Embryonic facial prominence (tissue), 1 donor: ENCODE data around the gene CEP57L1.
"Not testable (repeated sequence)": the region's sequence is repeated elsewhere in the genome, so short reads cannot be mapped to it uniquely, and the experiment has no call there.

ENCODE experiments used
- DNase-seq: peaks from one replicate; pipeline ENCODE4 v3.0.0-alpha.2; 2016; ENCODE audit errors: extremely low spot score

CEP57L1 gene

DNA sequence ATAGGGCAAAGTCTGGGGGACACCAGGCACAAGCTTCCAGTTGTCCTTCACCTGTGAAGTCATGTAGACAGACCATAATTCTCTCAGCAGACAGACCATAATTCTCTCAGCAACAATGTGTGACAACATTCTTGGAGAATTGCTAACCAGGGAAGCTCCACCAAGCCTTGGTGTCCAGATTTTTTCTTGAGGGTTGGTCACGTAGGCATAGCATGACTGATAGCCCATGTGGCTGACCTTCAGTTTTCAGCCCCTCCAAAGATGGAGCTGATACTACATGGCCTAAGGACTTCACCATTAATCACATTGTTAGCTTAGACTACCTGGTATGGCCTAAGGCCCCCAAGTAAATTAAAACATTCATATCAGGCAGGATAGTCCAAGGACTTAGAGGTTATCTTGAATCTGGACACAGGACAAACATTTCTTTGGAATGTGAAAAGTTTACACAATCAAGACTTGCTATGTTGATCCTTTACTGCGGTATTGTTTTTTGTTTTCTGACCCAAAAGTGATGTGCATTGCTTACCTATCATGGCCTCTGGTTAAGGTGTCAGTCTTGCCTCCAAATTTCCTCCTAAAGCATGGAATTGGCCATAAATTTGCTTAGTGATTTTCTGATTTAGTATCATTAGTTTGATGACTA, 76.9 kb downstream of the CEP57L1 start:
- DNase-seq, result no peak

DNA sequence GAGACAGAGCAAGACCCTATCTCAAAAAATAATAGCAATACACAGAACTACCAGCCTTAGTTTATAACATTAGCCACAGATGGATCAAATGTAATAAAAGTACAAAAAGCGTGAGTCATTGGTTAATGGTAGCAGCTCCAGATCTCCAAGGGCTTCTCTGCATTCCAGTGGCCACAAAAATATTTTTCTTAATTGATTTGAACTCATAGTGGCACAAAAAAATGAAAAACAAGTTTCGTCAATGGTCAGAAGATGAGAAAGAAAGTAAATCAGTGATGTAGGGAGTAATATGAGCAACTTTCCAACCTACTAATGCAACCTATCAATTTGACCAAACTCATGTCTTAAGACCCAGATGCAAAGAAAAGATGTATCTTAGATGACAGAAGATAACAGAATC, 79.6 kb downstream of the CEP57L1 start:
- no peak for DNase-seq

DNA sequence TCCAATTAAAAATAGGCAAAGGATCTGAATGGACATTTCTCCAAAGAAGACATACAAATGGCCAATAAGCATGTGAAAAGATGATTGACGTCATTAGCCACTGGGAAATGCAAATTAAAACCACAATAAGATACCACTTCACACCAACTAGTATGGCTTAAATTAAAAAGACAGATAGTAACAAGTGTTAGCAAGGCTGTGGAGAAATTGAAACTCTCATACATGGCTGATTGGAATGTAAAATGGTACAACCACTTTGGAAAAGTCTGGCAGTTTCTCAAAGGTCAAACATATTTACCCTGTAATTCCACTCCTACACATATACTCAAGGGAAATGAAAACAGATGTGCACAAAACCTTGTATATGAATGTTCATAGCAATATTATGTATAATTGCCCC, 83.6 kb downstream of the CEP57L1 start:
- DNase-seq, result no peak

DNA sequence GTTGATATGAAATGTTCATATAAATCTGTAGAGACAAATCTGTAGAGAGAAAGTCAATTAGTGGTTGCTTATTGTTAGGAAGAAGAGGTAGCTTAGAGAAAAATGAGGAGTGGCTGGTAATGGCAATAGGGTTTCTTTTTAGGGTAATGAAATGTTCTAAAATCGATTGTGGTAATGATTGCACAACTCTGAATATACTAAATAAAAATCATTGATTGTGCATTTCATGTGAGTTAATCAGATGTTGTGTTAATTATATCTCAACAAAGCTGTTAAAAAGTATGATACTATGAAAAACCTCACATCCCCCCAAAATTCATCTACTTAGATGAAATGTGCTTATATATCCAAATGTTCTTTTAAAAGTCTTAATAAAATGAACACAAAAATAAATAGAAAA, 84.2 kb downstream of the CEP57L1 start:
- DNase-seq, result no peak

DNA sequence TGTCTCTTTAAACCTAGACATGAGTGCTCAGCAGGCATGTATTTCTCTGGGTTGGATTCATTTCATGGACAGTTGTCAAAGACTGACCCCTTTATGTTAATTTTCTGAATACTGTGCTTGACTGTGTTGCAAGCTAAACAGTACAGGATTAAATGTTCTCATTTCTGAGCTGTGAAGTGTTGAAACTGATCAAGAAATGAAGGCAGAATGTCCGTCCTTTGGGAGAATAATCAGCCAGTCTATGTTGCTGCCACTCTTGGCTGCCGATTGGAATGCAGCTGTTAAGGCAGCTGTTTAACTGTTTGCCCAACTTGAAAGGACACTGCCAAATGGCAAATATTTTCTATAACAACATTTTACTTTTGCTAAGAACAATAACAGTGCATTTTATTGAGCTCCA, 87.3 kb downstream of the CEP57L1 start:
- DNase-seq, result no peak

DNA sequence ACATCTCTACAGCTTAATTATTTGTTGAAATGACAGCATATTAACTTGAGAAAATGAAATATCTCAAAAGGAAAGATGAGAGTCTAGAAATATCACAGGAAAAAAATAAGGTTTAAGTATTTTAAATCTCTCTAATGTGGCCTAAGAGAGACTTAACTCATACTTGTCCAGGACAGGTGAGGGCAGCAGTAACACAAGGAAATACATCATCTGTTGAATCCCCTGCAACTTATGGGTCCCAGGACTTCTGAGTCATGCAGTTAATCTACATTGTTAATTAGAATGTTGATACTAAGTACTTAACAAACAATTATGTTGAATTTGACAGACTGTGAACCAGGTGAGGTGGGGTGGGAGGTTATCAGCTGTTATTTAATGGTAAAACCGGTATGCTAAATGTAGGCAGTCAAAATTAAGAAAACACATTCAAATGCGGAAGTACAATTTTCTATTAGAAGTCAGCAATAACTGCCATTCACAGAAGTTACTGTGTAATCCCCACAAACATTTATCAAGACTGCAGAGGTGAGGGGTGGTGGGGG, 87.9 kb downstream of the CEP57L1 start:
- DNase-seq, result no peak

DNA sequence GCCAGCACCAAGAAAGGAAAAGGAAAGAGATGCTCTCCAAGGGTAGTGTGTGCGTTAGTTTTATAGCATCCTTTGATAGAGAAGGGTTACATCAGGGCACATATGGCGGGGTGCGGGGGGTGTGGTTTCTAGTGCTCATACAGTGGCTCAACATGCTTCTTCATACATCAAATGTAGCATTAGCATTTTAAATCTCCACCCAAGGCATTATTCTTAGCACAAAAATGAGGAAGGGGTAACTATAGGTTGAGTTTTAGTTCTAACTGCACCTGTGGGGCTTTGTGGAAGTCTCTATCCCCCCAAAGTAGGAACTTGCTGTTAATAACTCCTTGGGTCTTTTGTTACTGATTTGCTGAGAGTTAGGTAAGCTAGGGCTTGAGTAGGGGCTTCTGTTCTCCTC, 89.3 kb downstream of the CEP57L1 start:
- DNase-seq, result no peak

DNA sequence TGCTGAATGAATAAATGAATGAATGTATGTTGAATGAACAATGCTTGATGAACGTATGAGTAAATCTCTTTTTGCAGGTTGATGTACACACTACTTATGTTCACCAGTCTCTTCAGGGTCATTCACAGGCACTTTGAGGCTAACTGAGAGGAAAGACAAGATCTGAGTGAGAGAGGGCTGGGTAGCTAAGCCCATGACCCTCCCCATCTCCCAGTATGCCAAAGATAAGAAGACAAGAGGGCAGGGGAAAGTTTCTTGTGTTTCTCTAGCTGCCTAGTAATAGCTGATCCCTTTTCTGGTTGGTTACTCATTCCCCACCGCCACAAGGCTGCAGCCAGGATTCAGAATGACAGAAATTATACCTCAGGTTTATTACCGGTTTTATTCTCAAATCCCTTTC, 90.7 kb downstream of the CEP57L1 start:
- no peak for DNase-seq

DNA sequence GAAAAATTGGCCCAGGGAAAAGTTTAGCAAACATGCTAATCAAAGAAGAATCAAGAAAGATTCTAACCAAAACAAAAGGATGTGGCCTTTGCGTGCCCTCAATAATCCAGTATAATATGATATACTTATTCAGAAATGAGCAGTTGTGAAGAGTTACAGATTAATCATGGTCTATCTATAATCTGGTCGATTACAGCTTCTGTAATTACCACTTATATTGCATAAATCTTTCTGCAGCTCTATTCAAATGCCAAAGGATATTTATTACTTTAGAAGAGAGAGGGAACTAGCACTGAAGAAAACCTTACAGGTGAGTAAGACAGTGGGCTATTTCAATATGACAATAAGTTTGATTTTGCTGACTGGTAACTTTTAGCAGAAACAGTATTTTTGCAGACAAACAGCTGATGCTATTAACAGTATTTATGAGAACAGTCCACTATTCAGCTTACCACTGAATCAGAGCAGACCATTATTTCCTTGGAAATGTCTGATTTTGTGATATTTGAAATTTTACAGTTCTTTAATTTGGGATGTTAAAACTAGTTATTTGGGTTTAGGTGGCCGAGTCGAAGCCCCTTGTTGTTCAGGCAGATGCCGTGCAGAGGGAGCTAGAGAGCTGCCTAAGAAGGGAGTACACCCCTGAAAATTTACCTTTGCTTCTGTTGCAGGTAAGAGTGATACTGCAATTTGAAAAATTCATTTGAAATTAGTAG, 92.2 kb downstream of the CEP57L1 start:
- no peak for DNase-seq

DNA sequence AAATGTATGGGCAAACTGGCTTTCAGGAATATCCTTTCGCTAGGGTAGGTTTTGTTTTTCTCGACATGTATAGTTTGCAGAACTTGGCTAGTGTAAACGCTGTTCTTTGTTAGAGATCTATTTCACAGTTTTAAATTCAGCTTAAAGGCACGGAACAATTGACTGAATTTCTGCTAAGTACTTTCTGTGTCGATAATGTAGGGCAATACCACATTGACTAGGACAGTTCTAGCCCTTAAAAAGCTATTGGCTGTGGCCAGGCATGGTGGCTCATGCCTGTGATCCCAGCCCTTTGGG, 92.8 kb downstream of the CEP57L1 start:
- DNase-seq, result no peak

DNA sequence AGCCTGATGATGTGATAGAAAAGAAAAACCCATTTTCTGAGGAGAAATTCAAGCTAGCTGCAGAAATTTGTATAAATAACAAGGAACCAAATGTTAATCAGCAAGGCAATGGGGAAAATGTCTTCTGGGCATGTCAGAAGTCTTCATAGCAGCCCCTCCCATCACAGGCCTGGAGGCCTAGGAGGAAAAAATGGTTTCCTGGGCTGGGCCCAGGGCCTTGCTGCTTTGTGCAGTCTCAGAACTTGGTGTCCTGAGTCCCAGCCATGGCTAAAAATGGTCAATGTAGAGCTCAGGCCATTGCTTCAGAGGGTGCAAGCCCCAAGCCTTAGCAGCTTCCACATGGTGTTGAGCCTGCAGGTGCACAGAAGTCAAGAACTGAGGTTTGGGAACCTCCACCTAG, 96.1 kb downstream of the CEP57L1 start:
- not testable (repeated sequence) for DNase-seq

DNA sequence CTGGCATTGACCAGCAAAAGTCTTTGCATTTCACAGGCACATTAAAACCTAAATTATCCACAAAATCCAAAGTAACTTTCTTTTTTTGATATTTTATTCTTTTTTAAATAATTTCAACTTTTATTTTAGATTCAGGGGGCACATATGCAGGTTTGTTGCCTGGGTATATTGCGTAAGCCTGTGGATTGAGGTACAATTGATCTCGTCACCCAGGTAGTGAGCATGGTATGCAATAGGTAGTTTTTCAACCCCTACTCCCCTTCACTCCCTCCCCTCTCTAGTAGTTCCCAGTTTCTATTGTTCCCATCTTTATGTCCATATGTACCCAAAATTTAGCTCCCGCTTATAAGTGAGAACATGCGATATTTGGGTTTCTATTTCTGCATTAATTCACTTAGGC, 97.6 kb downstream of the CEP57L1 start:
- no peak for DNase-seq

DNA sequence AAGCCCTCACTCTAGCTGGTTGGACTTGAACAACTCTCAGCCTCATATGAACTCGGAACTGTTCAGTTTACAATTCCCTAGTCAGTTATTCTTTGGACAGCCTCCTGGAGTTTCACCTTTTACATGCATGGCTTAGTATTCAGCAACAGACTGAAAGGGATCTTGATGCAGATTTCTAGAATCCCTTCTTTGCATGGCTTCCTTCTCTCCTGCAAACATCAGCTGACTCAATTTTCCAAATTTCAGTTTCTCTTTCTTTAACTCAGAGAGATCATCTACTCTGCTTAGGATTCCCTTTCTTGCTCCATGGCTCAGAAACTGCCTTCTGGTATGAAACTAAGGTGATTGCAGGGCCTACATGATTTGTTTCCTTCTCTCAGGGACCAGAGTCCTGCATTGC, 99.6 kb downstream of the CEP57L1 start:
- no peak for DNase-seq

DNA sequence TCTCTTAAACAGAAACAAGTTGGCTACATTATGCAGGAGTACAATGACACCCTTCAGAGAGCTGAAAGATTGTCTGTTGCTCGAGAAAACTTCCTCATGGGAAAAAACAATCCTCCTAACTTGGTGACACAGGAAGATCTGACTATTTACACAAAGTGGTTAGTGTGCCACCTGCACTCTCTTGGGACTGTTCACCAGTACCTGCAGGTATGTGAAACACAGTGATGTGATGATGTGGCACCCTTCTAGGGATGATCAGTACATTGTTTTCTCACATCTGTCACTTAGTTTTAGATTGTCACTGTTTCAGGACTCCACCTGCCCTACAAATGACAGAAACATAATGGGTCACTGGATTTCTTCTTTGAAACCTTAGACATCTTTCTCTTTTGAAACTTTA, 101.8 kb downstream of the CEP57L1 start:
- DNase-seq, result no peak

DNA sequence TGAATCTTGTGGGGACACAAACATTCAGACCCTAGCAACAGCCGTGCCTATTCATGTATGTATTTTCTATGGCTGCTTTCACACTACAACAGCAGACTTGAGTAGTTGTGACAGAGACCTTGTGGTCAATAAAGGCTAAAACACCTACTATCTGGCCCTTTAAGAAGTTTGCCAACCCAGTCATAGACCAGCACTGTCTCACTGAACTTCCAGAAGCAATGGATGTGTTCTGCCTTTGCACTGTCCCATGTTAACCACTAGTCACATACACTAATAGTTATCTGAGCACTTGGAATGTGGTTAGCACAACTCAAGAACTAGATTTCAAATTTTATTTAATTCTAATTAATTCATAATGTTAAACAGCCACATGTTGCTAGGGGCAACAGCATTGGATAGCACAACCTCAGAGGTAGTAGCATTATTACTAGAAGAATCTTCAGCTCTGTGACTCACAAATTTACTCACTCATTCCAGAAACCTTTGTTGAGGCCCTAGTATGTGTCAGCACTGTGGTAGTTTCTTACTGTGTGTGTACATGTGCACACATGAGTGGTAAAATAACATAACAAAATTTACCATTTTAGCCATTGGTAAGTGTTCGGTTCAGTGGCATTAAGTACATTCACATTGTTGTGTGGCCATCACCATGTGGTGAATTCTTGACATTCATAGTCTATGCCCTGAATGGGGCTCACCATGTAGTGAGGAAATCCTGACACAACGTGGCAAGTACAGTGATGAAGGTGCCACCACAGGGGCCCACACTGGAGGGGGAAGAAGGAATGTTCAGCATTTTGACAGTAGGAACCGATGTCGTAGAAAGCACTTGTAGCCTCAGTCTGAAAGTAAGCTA, 107.3 kb downstream of the CEP57L1 start:
- no peak for DNase-seq

DNA sequence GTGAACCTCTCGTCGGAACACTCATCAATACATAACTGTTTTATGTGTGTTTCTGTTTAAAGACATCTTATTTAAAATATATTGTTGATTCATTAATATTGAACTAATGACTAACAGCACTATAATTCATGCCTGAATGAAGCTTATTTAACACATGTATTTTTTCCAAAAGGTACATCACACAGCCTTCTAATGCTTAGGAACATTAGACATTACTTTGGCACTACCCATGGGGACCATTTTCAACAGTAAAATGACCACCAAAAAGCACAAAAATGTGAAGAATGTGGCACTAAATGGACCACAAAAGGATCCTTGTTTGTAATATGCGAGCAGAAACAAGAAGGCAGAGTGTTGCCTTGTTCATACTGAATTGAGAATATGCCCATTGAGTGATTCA, 109.2 kb downstream of the CEP57L1 start:
- no peak for DNase-seq

DNA sequence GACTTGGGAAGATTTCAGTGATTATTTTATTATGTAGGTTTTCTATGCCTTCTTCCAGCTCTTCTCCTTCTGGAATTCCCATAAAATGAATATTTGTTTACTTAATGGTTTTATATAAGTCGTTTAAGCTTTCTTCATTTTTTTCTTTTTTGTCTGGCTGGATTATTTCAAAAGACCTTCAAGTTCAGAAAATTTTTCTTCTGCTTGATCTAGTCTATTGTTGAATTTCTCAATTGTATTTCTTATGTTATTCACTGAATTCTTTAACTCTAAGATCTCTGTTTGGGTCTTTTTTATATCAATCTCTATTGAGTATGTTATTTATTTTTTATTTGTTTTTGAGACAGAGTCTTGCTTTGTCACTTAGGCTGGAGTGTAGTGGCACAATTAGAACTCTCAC, 117.4 kb downstream of the CEP57L1 start:
- no peak for DNase-seq
